ENCODE results near the gene KCND2.
"Not testable (repeated sequence)": the region's sequence is repeated elsewhere in the genome, so short reads cannot be mapped to it uniquely, and the experiment has no call there.

The KCND2 gene

GRCh38 chr7:120774481-120774880 is 501.5 kb downstream of the KCND2 start:
- no peak for DNase-seq

DNA sequence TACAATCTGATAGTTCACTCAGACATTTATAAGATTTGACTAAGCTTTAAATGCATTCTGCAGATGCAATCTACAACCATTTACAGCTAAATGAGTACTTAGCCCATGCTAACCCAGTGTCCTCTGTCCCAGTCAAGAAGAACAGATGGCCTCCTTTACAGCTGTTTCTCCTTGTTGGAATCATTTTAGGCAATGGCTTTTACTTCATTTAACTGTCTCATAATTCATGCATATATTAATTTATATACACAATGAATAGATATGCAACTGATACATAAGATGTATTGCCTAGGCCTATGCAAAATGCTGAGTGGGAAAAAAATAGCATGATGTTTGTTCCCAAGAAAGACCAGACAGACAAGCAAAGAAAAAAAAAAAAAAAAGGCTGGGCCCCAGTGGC is 502.8 kb downstream of the KCND2 start:
- DNase-seq = no peak

DNA sequence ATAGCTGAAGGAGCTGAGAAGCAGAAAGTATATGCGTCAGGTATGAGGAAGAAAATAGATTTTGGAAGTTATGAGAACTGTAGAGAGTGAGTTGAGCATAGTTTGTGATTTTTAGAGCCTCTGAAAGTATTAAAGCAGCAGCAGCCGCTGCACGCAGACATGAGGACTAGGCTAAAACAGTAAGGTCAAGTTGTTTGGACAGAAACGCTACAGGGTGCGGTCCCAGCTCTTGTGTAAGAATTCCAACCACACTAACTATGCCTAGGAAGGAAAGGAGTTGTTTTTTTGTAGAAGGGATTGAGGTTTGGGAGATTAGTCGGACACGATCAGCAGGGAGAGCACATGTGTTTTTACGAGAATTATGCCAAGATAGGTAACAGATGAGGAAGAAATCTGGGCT is 506.1 kb downstream of the KCND2 start:
- DNase-seq = not testable (repeated sequence)

- DNase-seq = not testable (repeated sequence)
Measured at GRCh38 chr7:120780451-120780850, 507.5 kb downstream of the KCND2 start.

GRCh38 chr7:120780938-120781337 is 508.0 kb downstream of the KCND2 start:
- DNase-seq = no peak

GRCh38 chr7:120781924-120782323 is 508.9 kb downstream of the KCND2 start:
- DNase-seq = not testable (repeated sequence)

DNA sequence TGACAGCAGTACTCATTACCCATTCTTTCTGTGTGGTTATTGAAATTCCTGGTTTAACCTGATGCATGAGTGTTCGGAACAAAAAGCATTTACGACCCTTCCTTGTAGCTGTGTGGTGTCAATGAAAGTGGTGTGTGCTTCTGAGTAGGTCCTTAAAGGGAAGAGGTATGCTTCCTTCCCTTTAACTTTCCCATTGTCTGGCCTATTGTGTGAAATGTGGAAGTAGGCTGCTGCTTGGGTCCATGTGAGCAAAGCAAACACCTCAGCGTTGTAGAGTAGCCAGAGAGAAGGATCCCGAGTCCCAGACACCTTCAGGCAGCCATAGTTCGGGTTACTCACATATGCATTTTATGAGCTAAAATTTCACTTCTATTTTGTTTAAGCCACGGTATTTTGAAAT is 510.3 kb downstream of the KCND2 start:
- no peak for DNase-seq

DNA sequence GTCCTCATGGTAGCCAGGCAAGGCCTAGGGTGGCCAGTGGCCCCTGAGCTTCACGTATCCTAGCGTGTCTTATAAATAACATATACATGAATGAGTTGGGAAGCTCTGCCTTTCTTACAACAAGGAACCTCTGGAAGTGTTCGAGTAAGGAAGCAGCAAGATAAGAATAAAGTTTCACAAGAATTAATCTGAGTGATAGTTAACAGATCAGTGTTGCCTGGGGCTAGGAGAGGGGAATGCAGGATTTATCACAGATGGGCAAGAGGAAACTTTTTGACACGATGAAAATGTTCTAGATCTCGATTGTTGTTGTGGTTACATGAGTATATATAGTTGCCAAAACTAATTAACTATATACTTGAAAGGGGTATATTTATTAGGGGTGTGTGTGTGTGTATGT is 510.7 kb downstream of the KCND2 start:
- DNase-seq = no peak

- DNase-seq = no peak
Measured at GRCh38 chr7:120785095-120785494, 512.1 kb downstream of the KCND2 start.

DNA sequence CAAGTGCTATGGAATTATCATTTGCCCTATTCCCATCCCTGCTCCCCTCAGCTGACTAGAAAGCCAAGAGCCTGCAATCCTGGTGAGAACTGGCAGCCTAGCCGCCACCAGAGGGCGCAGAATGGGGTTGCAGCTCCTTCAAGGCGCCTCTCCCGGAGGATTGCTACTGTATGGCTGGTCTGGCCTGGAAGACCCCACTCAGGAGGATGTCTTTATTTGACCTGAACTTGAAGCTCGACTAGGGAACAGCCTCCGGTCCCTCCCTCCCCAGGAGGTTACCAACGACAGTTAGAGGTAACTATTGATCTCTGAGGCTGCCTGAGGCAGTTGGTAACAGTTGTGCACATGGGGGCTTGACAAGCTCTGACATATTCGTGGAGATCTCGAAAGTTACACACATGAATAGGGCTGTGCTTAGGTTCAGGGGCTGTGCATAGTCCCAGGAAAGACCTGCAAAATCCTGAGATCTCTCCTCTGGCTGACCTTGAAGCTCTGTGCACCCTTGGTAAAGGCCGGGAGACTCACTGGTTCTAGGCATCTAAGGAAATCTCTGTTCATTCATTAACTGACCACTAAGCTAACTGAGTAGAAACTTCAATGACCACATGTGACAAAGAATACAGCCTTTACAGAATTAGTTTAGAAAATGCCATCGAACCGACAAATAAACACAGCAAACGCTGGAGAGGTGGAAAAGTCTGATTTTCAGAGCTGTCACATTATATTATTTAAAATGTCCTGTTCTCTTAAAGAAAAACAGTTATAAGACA is 519.3 kb downstream of the KCND2 start:
- DNase-seq = peak; percentile 61

- DNase-seq = no peak
Measured at GRCh38 chr7:120792861-120793130, 519.8 kb downstream of the KCND2 start.

- DNase-seq = no peak
Measured at GRCh38 chr7:120793213-120793936, 520.4 kb downstream of the KCND2 start.

GRCh38 chr7:120794106-120794729 is 521.2 kb downstream of the KCND2 start:
- peak; percentile 8 for DNase-seq

DNA sequence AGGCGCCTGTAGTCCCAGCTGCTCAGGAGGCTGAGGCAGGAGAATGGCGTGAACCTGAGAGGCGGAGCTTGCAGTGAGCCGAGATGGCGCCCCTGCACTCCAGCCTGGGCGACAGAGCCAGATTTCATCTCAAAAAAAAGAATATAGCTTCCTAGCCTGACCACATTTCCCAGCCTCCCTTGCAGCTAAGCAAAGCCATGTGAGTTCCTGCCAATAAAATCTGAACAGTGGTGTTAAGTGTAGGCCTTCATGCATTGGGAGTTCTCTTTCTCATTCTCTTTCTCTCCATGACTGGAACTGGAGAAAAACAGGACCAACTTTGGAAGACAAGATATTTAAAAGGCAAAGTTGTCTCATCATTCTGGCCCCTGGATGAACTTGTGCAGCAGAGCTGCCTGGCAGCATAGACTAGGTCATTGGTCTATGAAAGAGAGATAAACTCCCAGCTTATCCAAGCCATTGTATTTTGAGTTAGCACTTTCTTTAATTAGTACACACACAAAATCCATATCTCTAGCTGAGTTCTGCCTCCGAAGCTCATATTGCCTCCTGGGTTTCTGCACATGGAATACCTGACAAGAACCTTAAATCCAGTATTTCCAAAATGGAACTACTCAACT is 524.2 kb downstream of the KCND2 start:
- no peak for DNase-seq

GRCh38 chr7:120799147-120799546 is 526.2 kb downstream of the KCND2 start:
- no peak for DNase-seq
